Osteocyte (in vitro differentiated cells): Measurements from ENCODE around the gene MEIS2. TPM values are rescaled to one million over a fixed set of nuclear protein-coding genes. Genes with fewer than 3 reads are reported as not detected.

Experiments used
- DNase-seq: peaks from one replicate; pipeline ENCODE4 v3.0.0; 2021; ENCODE audit warnings: mixed read lengths; ENCODE audit not compliant: unreplicated experiment; ENCODE audit errors: extremely low spot score
- H3K27ac Mint-ChIP-seq: one replicate; pipeline ENCODE4 v1.8.0; 2021; ENCODE audit warnings: mild to moderate bottlenecking, mixed read lengths; ENCODE audit not compliant: unreplicated experiment
- H3K27me3 Mint-ChIP-seq: one replicate; pipeline ENCODE4 v1.8.0; 2021; ENCODE audit warnings: mixed read lengths; ENCODE audit not compliant: unreplicated experiment
- H3K36me3 Mint-ChIP-seq: one replicate; pipeline ENCODE4 v1.8.0; 2021; ENCODE audit warnings: mixed read lengths; ENCODE audit not compliant: unreplicated experiment
- H3K4me1 Mint-ChIP-seq: one replicate; pipeline ENCODE4 v1.8.0; 2021; ENCODE audit warnings: mixed read lengths; ENCODE audit not compliant: unreplicated experiment
- H3K4me3 Mint-ChIP-seq: one replicate; pipeline ENCODE4 v1.8.0; 2021; ENCODE audit warnings: mild to moderate bottlenecking, moderate library complexity, mixed read lengths; ENCODE audit not compliant: unreplicated experiment
- H3K9me3 Mint-ChIP-seq: one replicate; pipeline ENCODE4 v1.8.0; 2021; ENCODE audit warnings: mixed read lengths; ENCODE audit not compliant: unreplicated experiment
- CTCF ChIP-seq: fragments of 200-600 bp; sonication (generic); IDR thresholded peaks from 2 replicates; pipeline ENCODE4 v1.5.0; 2021; ENCODE audit warnings: antibody characterized with exemption, mild to moderate bottlenecking, moderate library complexity
- total RNA-seq: library from RNA; stranded (reverse); gene quantifications from 2 replicates; pipeline ENCODE4 v1.2.1, GENCODE V29; 2021

The MEIS2 gene
- total RNA-seq, 1 donor from 2014 or later, result 79.9 TPM

DNA sequence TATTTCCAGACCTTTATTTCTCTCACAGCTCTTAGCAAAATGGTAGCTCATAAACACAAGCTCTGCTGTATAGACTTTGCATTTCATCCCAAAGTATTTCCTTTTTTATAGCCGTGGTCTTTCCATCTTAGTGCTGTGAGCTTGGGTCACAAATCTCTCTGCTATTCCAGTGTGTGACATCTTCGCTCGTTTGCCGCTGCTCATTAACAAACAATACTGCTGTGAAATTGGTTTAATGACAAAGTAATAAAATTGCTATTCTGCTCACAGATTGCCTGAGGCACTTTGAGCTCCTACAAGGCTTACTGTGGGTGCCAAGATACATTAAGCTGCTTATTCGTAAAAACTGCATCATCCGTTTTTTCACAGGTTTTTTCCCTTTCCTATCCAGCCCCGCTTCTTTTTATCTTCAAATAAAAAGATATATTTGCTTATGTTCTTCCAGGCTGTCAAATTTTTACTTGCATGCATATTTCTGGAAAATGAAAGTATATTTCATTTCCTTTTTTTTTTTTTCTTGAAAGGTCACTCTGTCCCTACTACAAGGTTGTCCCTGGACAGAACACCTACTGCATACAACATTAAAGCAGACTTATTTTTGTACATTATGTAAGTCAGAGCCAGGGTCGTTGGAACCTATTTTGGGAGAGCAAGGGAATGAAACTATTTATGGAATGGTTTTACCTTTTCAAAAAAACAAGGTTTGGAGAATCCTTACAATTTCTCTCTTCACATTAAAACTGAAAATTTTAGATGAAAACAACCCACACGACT lies 174.5 kb downstream of the MEIS2 start:
- Mint-ChIP-seq H3K9me3 (peaks cover 4% of the 10 kb centered on the region), H3K4me3 (no peak overlapping the region), H3K4me1 (peaks cover 15% of the 10 kb centered on the region), H3K27me3 (no peaks in the 10 kb centered on the region), H3K36me3 (peaks cover 37% of the 10 kb centered on the region), H3K27ac (no peak overlapping the region)
- no peak for TF ChIP-seq CTCF
- DNase-seq, result no peak

GRCh38 chr15:36925049-36925448 lies 175.3 kb downstream of the MEIS2 start:
- Mint-ChIP-seq H3K9me3 (peaks cover 4% of the 10 kb centered on the region), H3K4me1 (peaks cover 15% of the 10 kb centered on the region), H3K4me3 (no peak overlapping the region), H3K36me3 (peaks cover 42% of the 10 kb centered on the region), H3K27ac (peak overlapping the region; percentile 29), H3K27me3 (no peaks in the 10 kb centered on the region)
- no peak for TF ChIP-seq CTCF
- DNase-seq, result no peak

DNA sequence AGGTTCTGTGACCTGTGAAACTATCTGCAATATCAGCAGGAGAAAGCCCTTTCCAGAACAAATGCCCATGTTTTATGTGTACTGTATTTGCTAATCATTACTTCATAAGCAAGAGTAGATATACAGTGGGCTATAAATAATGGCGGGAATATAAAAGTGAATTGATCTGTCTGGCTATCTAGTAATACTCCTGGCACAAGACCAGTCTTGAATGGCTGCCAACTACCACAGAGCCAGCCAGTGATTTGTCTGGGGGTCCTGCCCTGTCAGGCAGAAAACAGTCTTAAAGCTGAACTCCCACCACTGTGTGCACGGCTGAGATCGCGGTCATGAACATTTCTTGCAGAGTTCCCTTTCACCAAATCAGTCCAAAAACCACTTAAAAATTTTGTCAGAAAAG lies 176.3 kb downstream of the MEIS2 start:
- H3K27me3 Mint-ChIP-seq, result no peaks in the 10 kb centered on the region
- H3K4me3 Mint-ChIP-seq, result no peak overlapping the region
- no peak for DNase-seq
- TF ChIP-seq CTCF, result no peak
- peak overlapping the region; percentile 1 for H3K27ac Mint-ChIP-seq
- peaks cover 15% of the 10 kb centered on the region for H3K4me1 Mint-ChIP-seq
- H3K9me3 Mint-ChIP-seq, result no peaks in the 10 kb centered on the region
- peaks cover 33% of the 10 kb centered on the region for H3K36me3 Mint-ChIP-seq

DNA sequence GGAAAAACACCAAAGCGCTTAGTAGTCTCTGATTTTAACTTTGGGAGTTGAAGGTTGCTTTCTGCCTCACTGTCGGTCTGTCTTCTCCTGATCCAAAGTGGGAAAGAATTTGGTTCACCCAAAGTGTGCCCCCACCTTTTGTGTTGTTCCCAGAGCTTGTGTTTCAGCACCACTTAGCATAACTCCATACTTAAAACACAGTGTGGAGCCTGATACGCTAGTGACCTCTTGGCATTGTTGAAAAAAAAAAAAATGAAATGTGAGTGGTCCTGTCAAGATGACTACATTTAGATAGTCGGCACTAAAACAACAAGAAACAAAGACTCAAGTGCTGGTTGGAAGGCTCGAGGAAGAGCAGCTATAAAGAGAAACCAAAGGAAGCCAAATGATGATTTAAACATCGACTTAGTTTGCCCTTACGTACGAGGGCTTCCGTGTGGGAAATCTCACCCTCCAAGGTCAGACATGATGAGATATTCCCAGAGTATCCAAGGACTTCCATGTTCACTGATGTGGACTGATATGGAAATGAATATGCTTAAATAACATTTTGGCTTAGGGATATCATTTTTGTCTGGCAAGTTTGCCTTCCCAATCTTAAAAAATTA lies 178.8 kb downstream of the MEIS2 start:
- no peak overlapping the region for H3K27ac Mint-ChIP-seq
- TF ChIP-seq CTCF, result no peak
- H3K4me3 Mint-ChIP-seq, result no peak overlapping the region
- no peaks in the 10 kb centered on the region for H3K9me3 Mint-ChIP-seq
- no peaks in the 10 kb centered on the region for H3K27me3 Mint-ChIP-seq
- peaks cover 7% of the 10 kb centered on the region for H3K4me1 Mint-ChIP-seq
- peaks cover 41% of the 10 kb centered on the region for H3K36me3 Mint-ChIP-seq
- DNase-seq, result no peak
